ENCODE measurements around the gene PPP1R9B.

DNA sequence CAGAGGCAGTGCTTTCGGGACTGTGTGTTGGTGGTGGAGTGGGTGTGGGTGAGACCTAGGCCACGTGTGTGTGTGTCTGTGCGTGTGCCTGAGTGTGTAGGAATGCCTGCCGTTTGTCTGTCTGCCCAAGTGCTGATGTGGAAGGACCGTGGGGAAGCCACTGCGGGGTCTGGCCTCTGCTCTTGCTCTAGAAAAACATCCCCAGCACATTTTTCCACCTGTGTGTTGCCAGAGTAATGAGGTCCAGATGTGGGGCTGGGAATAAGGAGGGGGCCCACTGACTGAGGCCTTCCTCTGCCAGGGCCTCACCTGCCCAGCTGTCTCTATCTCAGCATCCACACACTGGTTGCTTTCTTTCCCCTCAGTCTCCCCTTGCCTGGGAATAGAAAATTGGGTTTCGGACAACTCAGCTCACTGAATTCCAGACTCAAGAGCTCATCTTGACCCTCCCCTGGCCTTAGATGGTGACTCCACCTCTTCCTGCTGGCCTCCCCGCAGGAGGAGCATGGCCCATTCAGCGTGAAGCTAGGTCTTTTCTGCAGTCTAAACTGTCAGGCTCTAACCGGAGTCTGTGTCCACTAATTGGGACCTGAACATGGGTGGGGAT lies 23.0 kb upstream of the PPP1R9B start:
- TF ChIP-seq, protein P1, sequence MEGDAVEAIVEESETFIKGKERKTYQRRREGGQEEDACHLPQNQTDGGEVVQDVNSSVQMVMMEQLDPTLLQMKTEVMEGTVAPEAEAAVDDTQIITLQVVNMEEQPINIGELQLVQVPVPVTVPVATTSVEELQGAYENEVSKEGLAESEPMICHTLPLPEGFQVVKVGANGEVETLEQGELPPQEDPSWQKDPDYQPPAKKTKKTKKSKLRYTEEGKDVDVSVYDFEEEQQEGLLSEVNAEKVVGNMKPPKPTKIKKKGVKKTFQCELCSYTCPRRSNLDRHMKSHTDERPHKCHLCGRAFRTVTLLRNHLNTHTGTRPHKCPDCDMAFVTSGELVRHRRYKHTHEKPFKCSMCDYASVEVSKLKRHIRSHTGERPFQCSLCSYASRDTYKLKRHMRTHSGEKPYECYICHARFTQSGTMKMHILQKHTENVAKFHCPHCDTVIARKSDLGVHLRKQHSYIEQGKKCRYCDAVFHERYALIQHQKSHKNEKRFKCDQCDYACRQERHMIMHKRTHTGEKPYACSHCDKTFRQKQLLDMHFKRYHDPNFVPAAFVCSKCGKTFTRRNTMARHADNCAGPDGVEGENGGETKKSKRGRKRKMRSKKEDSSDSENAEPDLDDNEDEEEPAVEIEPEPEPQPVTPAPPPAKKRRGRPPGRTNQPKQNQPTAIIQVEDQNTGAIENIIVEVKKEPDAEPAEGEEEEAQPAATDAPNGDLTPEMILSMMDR (IDR thresholded peaks at IDR 0.05): no peak
- TF ChIP-seq POLR2A (IDR thresholded peaks at IDR 0.05; ENCODE audit: low read depth): no peak

Data from esophagus muscularis mucosa (tissue), 3 donors.